Measurements from ENCODE around the gene GPR55. TPM values are rescaled to one million over a fixed set of nuclear protein-coding genes. Genes with fewer than 3 reads are reported as not detected.
A peak's percentile ranks its signal among the peaks of the same experiment; 100 is the strongest.

GPR55 gene
- total and polyA plus RNA-seq, 2 of the 8 experiments (the other 6 are each of a cell fraction or from before 2014, with no cell fraction given), result not detected

GRCh38 chr2:230924092-230924469 is 961 bp downstream of the GPR55 start:
- Histone ChIP-seq H3K4me3 (ENCODE audit: extremely low read depth in 1 of 4, insufficient read depth in 2 of 4, low read depth in 3 of 4, low read length in 4 of 4) (no peak overlapping the region), H4K8ac (ENCODE audit: extremely low read depth, insufficient read depth, low read length) (peak overlapping the region; percentile 47; the same call in 1 of the 2 replicates), H2AK5ac (ENCODE audit: low read depth, low read length) (no peak overlapping the region), H3K23ac (ENCODE audit: insufficient read length) (no peak overlapping the region), H3K56ac (replicated peaks; ENCODE audit: insufficient read length, low read depth, low read length) (no peak overlapping the region), H3K9me3 (ENCODE audit: insufficient read depth in 2 of 2, low read depth in 1 of 2, low read length in 1 of 2) (no peaks in the 10 kb centered on the region), H2BK12ac (ENCODE audit: low read depth, low read length) (no peak overlapping the region; the same call in 1 of the 2 replicates), H3K79me2 (ENCODE audit: control insufficient read depth in 1 of 2, insufficient read depth in 2 of 2, low read length in 2 of 2) (no peaks in the 10 kb centered on the region), H2BK20ac (ENCODE audit: low read length) (no peak overlapping the region), H3K27me3 (replicated peaks in 1 of 4; ENCODE audit: control insufficient read depth in 3 of 4, extremely low read depth in 1 of 4, insufficient read depth in 3 of 4, low read length in 3 of 4) (no peaks in the 10 kb centered on the region), H3K18ac (ENCODE audit: extremely low read depth, low read length) (no peak overlapping the region), H3K4ac (replicated peaks; ENCODE audit: insufficient read length, low read depth, low read length) (no peak overlapping the region), H3K36me3 (ENCODE audit: control insufficient read depth in 2 of 4, insufficient read depth in 4 of 4, low read length in 3 of 4) (no peaks in the 10 kb centered on the region), H3K14ac (ENCODE audit: insufficient read length) (no peak overlapping the region), H3K27ac (ENCODE audit: low read depth, low read length) (no peak overlapping the region), H3K4me1 (replicated peaks in 1 of 4; ENCODE audit: control insufficient read depth in 3 of 4, insufficient read depth in 4 of 4, low read length in 3 of 4) (peaks cover 0 to 3% (median 2%) of the 10 kb centered on the region in 4 experiments; a peak in 2 of 7 replicates), H3K4me2 (ENCODE audit: insufficient read depth in 1 of 2, low read depth in 2 of 2, low read length in 2 of 2) (no peak overlapping the region), H2BK15ac (ENCODE audit: low read length) (no peak overlapping the region), H4K91ac (replicated peaks; ENCODE audit: insufficient read length, low read length) (no peak overlapping the region), H3K23me2 (ENCODE audit: low read depth, low read length) (no peaks in the 10 kb centered on the region), H2BK120ac (replicated peaks; ENCODE audit: low read depth, low read length) (no peak overlapping the region), H2AFZ (ENCODE audit: low read length) (peak overlapping the region; percentile 48; the same call in 1 of the 2 replicates), H3K79me1 (ENCODE audit: low read depth, low read length) (no peaks in the 10 kb centered on the region), H3K9ac (replicated peaks in 1 of 4; ENCODE audit: extremely low read depth in 1 of 4, low read depth in 3 of 4, low read length in 3 of 4) (no peak overlapping the region), H4K20me1 (replicated peaks in 1 of 2; ENCODE audit: control insufficient read depth in 1 of 2, insufficient read depth in 2 of 2, low read length in 2 of 2) (no peaks in the 10 kb centered on the region), H2BK5ac (ENCODE audit: low read depth, low read length) (no peak overlapping the region), H4K5ac (ENCODE audit: insufficient read length, low read depth, low read length) (no peak overlapping the region)
- FAIRE-seq (no peak), DNase-seq (ENCODE audit: low read depth in 1 of 2, low spot score in 2 of 2) (no peak)
- ChIA-PET CTCF (ENCODE audit: partially characterized antibody) (interaction anchor here (0.8 to 15.3 kb wide), 38 partner anchors 9 to 131 kb away, joined by 3 to 332 read pairs (median 4); partner anchors contain the start of gene SPATA3), POLR2A (ENCODE audit: partially characterized antibody) (interaction anchor here (1.8 kb wide), 1 partner anchor 51 kb away, joined by 7 read pairs; no protein-coding TSS in a partner anchor)
- WGBS, 2 experiments (ENCODE audit: extremely low coverage in 1 of 2, insufficient coverage in 1 of 2, insufficient read length in 1 of 2, insufficient replicate concordance in 2 of 2, low coverage in 1 of 2, low lambda C conversion rate in 2 of 2, missing lambda C conversion rate in 1 of 2), result 89% methylated on average over 6 of the region's 6 CpGs; no CpG with 5 or more reads in 1 of the 2 experiments
- TF ChIP-seq SP4 (IDR thresholded peaks at IDR 0.05; ENCODE audit: low read length) (no peak), ATF2 (IDR thresholded peaks at IDR 0.05; ENCODE audit: low read length) (no peak), BCL11A (IDR thresholded peaks at IDR 0.05; ENCODE audit: low read depth in 2 of 2, low read length in 2 of 2) (no peak), HDAC2 (IDR thresholded peaks at IDR 0.05; ENCODE audit: borderline replicate concordance in 1 of 2, low read depth in 2 of 2, low read length in 2 of 2) (no peak), KDM5A (IDR thresholded peaks at IDR 0.05; ENCODE audit: low read length) (no peak), KDM1A (IDR thresholded peaks at IDR 0.05; ENCODE audit: borderline replicate concordance, low read length) (no peak), RXRA (IDR thresholded peaks at IDR 0.05; ENCODE audit: insufficient read depth, low read depth, low read length) (no peak), CHD1 (IDR thresholded peaks at IDR 0.05; ENCODE audit: low read depth, low read length) (no peak), JUND (IDR thresholded peaks at IDR 0.05; ENCODE audit: low read length) (no peak), POU5F1 (IDR thresholded peaks at IDR 0.05; ENCODE audit: low read depth, low read length) (no peak), TCF12 (IDR thresholded peaks at IDR 0.05; ENCODE audit: low read depth, low read length) (no peak), JUN (IDR thresholded peaks at IDR 0.05; ENCODE audit: low read depth, low read length) (no peak), RBBP5 (IDR thresholded peaks at IDR 0.05; ENCODE audit: borderline replicate concordance, low read depth, low read length) (no peak)

All from H1 (cell line).